Measurements from ENCODE around the gene IDH3B.

The IDH3B gene

GRCh38 chr20:2612073-2612472, 51.9 kb downstream of the IDH3B start:
- DNase-seq, result no peak

- no peak for DNase-seq
These were observed 52.9 kb downstream of the IDH3B start for GRCh38 chr20:2610941-2611720.

DNA sequence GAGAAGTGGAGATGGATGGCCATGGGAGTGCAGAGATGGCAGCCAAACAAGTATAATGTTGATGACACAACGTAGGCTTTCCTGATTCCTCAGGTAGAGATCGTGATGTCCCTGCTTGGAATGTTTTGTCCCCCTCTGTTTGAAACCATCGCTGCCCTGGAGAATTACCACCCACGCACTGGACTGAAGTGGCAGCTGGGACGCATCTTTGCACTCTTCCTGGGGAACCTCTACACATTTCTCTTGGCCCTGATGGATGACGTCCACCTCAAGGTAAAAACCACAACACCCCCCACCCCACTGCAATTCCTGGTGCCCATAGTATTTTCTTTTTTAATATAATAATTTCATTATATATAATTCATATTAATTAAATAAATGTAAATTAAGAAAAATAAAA, 53.7 kb downstream of the IDH3B start:
- no peak for DNase-seq

Measured in inflammatory macrophage treated with lipopolysaccharide for 4 hours (primary cell).